Activated CD8-positive, alpha-beta memory T cell treated with anti-CD3 and anti-CD28 coated beads, Interleukin-2, amount 50 U/mL, for 4 hours (primary cell): ENCODE results near the gene PSORS1C2.
A peak's percentile ranks its signal among the peaks of the same experiment; 100 is the strongest.

Experiments used
- DNase-seq: peaks from one replicate; pipeline ENCODE4 v3.0.0-alpha.2; 2020

The PSORS1C2 gene

GRCh38 chr6:31135710-31136109, 3.2 kb downstream of the PSORS1C2 start:
- no peak for DNase-seq

- no peak for DNase-seq
Observed at GRCh38 chr6:31132806-31133205, 6.1 kb downstream of the PSORS1C2 start.

GRCh38 chr6:31131595-31131994, 7.3 kb downstream of the PSORS1C2 start:
- DNase-seq = no peak

DNA sequence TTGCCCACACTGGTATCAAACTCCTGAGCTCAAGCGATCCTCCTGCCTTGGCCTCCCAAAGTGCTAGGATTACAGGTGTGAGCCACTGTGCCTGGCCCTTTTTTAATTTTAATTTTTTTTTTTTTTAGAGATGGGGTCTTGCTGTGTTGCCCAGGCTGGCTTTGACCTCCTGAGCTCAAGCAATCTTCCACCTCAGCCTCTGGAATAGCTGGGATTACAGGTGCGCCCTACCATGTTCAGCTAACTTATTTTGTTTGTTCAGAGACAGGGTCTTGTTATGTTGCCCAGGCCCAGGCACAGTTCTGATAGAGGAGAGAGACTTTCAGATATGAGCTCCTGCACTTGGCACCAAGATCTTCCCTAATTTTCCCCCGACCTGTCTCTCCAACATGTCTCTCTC, 8.1 kb downstream of the PSORS1C2 start:
- no peak for DNase-seq

DNA sequence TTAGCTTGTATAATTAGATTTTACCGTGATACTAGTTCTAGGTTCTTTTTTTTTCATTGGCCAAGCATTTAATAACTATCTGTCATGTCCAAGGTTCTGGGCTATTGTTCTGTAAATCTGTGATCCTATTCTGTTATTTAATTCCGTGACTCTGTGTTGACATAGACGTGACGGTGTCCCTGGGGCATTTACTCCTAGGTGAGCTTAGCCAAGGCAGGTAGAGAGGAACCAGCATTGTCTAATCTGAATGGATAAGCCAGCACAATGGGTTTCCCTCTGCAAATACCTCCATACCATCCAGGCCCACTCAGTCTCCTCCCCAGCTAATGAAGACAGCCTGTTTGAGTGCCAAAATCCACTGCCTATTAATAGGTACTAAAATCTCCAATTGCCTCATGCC, 9.7 kb downstream of the PSORS1C2 start:
- DNase-seq = no peak

DNA sequence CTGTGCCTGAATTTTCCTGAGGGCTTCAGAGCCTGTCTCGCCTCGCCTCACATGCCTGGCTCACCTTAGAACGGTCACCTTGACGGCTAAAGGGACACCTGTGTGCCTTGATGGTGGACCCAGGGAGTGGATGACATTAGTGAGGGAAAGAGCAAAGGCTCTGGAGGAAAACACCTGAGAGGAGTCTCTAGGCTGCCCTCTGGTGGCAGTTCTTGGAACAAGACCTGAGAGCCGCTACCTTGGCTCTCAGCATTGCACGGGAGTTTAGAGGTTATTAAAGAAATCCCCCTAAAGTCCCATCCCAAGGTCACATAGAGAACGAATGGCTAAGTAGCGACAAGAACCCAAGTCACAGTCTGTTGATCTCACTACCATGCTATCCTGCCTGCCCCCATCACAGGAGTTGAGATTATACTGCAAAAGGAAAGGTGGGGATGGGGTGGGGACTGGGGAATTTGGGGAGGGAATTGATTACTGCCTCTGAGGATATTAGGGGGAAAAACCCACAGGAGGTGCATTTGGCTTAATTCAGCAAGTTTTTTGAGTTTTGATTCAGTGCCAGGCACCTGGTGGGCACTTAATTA, 10.7 kb downstream of the PSORS1C2 start:
- peak; percentile 81 for DNase-seq

- DNase-seq = no peak
Observed at GRCh38 chr6:31126396-31127175, 12.3 kb downstream of the PSORS1C2 start.

DNA sequence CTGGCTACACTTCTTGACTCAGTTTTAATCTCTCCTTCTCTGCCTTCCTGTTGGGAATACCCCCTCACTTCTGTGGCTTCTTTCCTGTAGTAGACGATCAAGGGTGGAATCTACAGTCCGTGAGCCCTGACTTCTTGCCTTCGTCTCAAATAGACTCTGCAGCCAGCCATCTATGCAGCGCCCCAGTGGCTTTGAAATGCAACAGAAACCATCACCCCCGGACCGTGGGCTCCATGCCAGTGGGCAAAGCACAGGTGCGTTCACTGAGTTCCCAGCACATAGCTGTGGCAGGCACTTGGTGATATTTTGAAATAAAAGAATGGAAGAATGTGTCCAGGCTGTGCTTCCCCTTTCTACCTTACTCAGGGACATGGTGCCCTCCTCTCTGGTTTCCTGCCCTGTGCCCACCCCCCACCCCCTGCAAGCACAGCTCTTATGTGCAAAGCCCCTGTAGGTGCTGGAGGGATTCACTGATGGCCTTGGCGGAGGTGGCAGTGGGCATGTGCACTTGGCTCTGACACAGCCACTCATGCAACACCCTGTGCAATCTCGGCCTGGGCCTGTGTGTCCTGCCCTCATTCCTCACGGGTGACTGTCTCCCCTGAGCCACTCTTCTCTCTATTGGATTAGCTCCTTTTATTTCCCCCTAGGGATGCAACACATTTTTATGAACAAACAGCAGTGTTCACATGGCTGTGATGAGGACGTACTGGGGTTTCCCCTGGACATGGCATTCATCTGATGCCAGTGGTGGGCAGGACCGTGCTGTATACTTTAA, 13.1 kb downstream of the PSORS1C2 start:
- no peak for DNase-seq

DNA sequence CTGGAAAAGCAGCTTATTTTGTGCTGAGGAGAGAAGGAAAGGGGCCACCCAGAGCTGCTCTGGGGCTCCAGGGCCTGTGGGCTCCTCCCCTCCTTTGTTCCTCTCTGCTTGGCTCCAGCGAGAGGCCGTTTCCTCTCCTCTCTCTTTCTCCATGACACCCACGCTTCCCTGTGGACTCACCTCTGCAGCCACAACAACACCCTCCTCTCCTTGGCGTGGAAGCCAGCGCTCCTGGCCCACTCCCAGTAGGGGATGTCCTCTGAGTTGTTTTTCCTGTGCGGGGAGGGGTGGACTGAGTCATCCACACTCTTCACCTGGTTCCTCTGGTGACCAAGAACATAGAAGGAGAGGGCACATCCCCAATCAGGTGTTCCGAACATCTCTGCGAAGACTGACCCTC, 13.7 kb downstream of the PSORS1C2 start:
- no peak for DNase-seq

- no peak for DNase-seq
Observed at GRCh38 chr6:31122791-31123706, 15.8 kb downstream of the PSORS1C2 start.

- no peak for DNase-seq
Observed at GRCh38 chr6:31121131-31121790, 17.6 kb downstream of the PSORS1C2 start.

DNA sequence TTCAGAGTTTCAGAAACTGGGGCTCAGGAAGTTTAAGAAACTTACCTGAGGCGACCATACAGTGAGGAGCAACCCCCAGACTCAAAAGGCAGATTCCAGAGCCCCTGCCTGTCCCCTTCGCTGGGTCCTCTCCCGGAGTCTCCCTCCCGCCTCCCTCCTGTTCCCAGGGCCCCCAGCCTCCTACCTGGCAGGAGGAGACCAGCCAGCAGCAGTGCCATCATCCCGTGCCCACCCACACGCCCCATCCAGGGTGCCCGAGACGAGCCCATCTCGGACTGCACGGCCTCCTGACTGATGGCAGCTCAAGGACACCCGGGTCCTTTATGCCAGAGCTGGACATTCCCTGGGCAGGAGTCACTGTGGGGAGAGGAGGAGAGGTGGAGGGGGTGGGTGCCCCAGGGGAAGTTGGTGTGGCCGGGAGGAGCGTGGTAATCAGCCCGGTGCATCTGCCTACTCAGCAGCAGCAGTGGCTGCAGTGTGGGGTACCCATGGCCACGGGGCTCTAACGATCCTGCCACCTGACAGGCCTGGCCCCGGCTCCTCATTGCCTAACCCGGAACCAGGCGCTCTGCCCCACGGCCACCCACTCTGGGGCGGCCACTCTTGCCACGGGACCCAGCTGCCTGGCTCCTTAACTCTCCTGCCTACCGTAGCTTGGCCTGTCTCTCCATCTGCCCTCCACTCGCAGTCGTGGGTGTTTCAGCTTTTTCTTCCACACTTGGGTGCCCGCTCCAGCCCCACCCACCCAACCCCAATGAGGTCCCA, 18.5 kb downstream of the PSORS1C2 start, which contains the start of gene CDSN:
Gene CDSN (minus strand): TSS at position 296 of the 765 bp plus-strand sequence. CDS start 27 bp downstream, at position 269.
- no peak for DNase-seq

GRCh38 chr6:31118178-31118577, 20.7 kb downstream of the PSORS1C2 start:
- no peak for DNase-seq

- no peak for DNase-seq
Observed at GRCh38 chr6:31116661-31117385, 22.0 kb downstream of the PSORS1C2 start.

DNA sequence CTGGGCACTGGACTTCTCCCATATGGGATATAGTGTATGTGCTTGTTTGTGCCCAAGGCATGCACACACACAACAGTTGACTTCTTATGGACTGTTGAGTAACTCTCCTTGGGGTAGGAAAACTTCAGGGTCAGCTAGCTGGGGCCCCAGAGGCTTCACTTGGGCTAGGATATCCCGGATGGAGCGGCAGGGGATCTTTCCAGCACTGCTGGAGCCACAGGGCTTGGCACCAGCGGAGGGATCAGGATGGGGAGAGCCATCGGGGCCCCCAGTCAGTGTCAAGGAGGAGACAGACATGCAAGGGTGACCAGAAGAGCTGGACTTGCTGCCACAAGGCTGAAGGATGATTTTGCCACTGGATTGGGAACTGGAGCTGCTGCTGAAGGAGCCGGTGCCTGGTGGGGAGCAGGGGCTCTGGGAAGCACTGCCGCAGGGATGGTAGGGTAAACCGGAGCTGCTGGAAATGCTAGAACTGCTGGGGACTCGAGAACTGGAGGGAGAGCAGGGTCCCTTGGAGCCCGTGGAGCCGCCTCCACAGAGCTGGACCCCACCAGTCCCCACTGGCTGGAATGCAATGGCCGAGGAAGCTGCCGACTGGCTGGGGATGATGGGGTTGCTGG, 22.8 kb downstream of the PSORS1C2 start:
- DNase-seq = no peak

DNA sequence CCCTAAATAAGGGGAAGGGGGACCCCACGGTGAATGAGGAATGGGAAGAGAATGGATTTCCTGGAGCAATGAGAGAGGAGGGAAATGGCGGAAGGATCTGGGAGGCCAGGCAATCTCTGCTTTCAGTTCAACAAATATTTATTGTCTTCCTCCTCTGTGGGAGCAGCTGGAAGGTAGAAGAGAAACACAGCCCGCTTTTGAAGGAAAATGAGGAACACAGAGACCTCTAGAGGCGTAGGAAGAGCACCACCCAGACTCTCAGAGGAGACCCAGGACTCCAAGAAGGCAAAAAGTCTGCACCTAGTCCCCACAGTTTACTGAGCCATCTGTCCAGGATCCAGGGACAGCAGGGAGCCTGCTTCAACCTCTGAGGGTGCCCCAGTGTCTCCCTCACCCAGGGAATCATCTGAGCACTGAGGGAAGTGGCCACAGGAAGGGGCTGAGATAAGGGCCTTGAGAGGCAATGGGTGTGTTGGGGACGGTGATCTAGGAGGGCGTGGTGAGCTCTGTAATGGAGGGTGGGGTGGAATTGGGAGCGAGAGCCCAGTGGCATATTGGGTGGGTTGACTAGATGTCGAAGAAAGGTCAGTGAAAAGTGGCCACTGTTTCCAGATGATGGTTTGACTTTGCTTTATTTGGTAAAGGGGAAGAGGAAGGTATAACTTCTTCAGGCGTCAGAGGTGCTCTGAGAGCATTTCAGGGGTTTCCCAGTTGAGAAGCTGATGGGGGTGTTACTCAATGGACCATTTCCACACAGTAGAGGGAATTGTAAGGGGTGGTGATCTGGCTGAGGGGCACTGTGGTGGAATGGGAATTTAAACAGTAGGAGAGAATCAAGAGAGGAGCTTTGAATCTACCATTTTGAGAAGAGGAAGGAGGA, 23.7 kb downstream of the PSORS1C2 start:
- DNase-seq = no peak

DNA sequence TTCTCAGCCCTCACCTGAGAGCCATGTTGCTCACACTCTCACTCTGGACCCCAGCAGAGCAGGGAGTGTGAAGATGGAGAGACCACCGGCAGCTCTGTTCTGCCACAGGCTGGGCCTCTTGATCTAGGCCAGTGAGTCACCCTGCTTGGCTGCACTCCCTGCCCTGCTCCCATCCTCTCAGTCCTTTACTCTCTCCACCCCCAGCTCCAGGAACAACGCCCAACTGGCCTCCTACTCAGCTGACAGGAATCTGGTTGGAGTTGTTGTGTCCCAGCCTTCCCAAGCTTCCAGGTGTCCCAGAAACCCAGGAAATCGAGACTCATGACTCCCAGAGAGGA, 24.4 kb downstream of the PSORS1C2 start, which contains the start of gene PSORS1C1:
Gene PSORS1C1 (plus strand): TSS at position 260 of the 338 bp plus-strand sequence. CDS start 14,833 bp downstream, outside the sequence.
- no peak for DNase-seq

DNA sequence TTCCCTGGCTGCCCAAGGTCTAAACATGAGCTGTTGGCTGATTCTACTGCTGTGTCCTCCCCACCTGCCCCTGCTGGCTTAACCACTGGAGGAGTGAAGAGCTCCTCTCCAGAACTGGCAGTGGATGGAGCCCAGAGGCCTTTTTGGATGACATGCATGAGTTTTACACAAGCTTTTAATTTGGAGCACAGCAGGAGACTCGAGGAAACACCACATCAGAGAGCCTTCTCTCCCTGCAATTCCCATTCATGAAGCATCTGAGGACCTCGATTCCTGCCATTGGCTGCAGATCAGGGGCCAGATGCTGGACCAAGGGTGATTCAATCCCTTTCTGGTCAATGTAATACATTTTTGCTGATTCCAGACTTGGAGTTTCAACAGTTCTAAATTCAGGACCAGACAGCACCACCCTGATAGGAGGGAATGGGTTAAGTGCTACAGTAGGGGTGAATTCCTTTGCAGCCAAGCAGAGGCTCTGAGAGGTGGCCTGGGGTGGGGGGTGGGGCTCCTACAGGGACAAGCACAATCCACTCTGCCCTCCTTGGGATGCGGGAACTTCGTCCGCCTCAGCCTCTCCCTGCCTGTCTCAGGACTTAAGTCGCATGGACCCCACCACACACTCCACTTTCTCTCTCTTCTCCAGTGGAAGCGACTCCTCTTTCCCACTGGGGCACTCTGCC, 24.9 kb downstream of the PSORS1C2 start:
- no peak for DNase-seq
